ENCODE measurements around the gene PPP2R3B. TPM values are rescaled to one million over a fixed set of nuclear protein-coding genes. Genes with fewer than 3 reads are reported as not detected.

PPP2R3B gene
- total RNA-seq, 4 donors from 2014 or later: 9.7 to 15.2 (median 12.3) TPM

DNA sequence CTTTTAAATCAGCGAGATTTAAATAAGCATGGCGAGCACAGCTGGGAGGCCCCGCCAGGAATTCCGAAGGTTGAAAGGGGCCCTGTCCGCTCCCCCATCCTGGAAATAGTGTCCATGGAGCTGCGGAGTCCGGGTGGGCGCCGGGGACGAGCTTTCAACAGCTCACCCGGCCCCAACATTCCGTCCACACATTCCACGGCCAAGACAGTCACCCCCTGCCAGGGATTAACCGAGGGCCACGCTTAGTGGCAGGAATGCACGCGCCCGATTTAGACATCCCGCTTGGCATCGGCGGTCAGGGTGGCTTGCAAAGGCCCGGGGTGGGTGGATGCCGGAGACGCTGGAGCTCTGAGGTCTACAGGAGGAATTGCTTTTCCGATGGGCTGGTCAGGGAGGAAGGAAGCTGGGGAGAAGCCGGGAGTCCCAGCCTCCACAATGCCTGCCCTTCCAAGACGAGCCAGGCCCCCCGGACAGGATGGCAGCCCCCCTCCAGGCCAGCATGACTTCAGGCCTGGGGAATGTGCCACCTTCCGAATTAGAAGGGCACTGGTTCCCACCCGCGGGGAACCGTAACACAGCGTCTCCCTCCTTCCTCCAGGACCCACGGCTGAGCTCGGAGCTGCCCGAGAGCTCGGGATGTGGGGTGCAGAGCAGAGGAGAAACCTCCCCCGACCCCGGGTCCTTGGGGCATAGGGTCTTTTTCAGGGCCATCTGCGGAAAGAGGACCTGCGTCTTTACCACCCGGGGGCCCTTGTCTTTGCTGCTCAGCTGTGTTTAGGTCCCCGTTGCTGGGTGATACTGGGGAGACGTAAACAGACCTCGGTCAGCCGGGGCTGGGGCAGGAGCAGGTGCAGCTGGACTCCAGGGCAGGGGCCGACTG is 26.9 kb upstream of the PPP2R3B start:
- intact Hi-C loops (cut with DNase I): no loop called here
- no peak for TF ChIP-seq POLR2A (IDR thresholded peaks at IDR 0.05)
- TF ChIP-seq, protein P1, sequence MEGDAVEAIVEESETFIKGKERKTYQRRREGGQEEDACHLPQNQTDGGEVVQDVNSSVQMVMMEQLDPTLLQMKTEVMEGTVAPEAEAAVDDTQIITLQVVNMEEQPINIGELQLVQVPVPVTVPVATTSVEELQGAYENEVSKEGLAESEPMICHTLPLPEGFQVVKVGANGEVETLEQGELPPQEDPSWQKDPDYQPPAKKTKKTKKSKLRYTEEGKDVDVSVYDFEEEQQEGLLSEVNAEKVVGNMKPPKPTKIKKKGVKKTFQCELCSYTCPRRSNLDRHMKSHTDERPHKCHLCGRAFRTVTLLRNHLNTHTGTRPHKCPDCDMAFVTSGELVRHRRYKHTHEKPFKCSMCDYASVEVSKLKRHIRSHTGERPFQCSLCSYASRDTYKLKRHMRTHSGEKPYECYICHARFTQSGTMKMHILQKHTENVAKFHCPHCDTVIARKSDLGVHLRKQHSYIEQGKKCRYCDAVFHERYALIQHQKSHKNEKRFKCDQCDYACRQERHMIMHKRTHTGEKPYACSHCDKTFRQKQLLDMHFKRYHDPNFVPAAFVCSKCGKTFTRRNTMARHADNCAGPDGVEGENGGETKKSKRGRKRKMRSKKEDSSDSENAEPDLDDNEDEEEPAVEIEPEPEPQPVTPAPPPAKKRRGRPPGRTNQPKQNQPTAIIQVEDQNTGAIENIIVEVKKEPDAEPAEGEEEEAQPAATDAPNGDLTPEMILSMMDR (IDR thresholded peaks at IDR 0.05): no peak
- Histone ChIP-seq H3K27ac (no peak overlapping the region), H3K36me3 (no peaks in the 10 kb centered on the region), H3K9me3 (no peaks in the 10 kb centered on the region), H3K27me3 (no peaks in the 10 kb centered on the region), H3K4me1 (no peaks in the 10 kb centered on the region), H3K4me3 (replicated peaks in 1 of 3) (no peak overlapping the region)
- WGBS, 2 donors: 25 to 35% methylated on average over 31 to 33 of the region's 47 CpGs
- no peak for DNase-seq

DNA sequence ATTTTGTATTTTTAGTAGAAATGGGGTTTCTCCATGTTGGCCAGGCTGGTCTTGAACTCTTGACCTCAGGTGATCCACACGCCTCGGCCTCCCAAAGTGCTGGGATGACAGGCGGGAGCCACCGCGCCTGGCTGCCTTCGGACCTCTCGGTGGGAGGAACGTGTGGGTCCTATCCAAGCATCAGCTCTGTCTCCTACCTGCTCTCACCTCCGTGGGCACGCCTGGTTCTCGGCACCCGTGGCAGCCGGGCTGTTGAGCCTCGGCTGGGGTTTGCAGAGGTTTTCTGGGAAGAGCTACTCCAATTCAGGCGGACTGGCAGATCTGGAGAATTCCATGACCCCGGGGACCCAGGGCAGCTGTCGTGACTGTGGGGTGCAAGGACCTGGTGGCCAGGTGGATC is 23.6 kb upstream of the PPP2R3B start:
- TF ChIP-seq, protein P1 (IDR thresholded peaks at IDR 0.05): no peak
- TF ChIP-seq POLR2A (IDR thresholded peaks at IDR 0.05): no peak
- 91 to 93% methylated on average over 8 to 13 of the region's 17 CpGs for WGBS, 2 donors
- Histone ChIP-seq H3K4me1 (no peaks in the 10 kb centered on the region), H3K36me3 (no peaks in the 10 kb centered on the region), H3K27me3 (no peaks in the 10 kb centered on the region), H3K27ac (no peak overlapping the region), H3K4me3 (replicated peaks in 1 of 3) (no peak overlapping the region), H3K9me3 (no peaks in the 10 kb centered on the region)
- no peak for DNase-seq
- intact Hi-C loops (cut with DNase I): no loop called here

DNA sequence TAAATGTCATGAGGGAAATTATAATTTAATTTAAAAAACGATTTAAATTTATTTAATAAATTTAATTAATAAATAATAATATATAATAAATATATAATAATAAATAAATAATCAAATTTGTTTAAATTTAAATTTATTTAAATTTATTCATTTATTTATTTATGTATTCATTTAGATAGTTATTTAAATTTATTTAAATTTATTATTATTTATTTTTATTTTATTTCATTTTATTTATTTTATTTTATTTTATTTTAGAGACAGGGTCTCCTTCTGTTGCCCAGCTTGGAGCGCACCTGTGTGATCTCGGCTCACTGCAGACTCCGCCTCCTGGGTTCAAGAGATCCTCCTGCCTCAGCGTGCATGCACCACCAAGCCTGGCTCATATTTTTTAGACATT is 18.4 kb upstream of the PPP2R3B start:
- no peak overlapping the region for H3K4me3 ChIP-seq (replicated peaks in 1 of 3)
- intact Hi-C loops (cut with DNase I): no loop called here
- TF ChIP-seq POLR2A (IDR thresholded peaks at IDR 0.05): no peak
- TF ChIP-seq, protein P1 (IDR thresholded peaks at IDR 0.05): no peak
- H3K27me3 ChIP-seq: no peaks in the 10 kb centered on the region
- no peaks in the 10 kb centered on the region for H3K9me3 ChIP-seq
- no peak for DNase-seq
- H3K4me1 ChIP-seq: no peaks in the 10 kb centered on the region
- whole genome bisulfite sequencing, 2 donors: 95% methylated on average over 5 of the region's 5 CpGs
- no peak overlapping the region for H3K27ac ChIP-seq
- no peaks in the 10 kb centered on the region for H3K36me3 ChIP-seq

DNA sequence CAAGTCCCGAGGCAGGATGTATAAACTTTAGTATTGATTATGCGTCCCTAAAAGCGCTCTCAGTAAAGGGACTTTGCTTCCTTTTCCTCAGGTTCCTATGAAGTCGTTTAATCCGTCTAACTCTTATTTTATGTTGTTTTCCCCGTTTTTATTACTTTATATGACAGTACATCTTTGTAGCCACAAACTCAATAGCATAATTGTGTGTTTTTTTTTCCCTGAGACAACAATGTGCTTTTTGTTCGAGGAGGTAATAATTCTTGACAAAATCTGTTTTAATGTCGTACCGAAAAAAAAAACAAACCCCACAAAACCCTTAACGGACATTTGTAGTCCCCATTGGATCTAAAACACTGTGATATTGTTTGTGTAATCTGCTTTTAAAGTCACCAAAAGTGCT is 17.9 kb upstream of the PPP2R3B start:
- Histone ChIP-seq H3K27me3 (no peaks in the 10 kb centered on the region), H3K9me3 (no peaks in the 10 kb centered on the region), H3K4me1 (no peaks in the 10 kb centered on the region), H3K27ac (no peak overlapping the region), H3K36me3 (no peaks in the 10 kb centered on the region), H3K4me3 (replicated peaks in 1 of 3) (no peak overlapping the region)
- TF ChIP-seq POLR2A (IDR thresholded peaks at IDR 0.05): no peak
- TF ChIP-seq, protein P1 (IDR thresholded peaks at IDR 0.05): no peak
- DNase-seq: no peak
- intact Hi-C loops (cut with DNase I): no loop called here
- whole genome bisulfite sequencing, 2 donors: 86 to 87% methylated on average over 10 of the region's 10 CpGs

DNA sequence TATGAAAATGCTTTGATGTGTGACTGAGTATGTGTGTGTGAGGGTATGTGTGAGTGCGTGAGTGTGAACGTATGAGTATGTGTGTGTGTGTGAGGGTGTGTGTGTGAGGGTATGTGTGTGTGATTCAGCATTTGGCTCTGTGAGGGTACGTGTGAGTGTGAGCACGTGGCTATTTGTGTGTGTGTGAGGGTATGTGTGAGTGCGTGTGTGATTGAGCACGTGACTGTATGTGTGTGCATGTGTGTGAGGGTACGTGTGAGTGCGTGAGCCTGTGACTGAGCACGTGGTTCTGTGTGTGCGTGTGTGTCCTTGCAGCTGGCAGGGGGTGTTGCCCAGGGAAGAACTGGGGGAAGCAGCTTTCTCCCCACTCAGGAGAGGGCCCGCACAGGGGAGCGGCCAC is 16.1 kb upstream of the PPP2R3B start:
- 88 to 91% methylated on average over 10 to 12 of the region's 12 CpGs for WGBS, 2 donors
- Histone ChIP-seq H3K27me3 (no peaks in the 10 kb centered on the region), H3K4me3 (replicated peaks in 1 of 3) (no peak overlapping the region), H3K9me3 (no peaks in the 10 kb centered on the region), H3K27ac (no peak overlapping the region), H3K36me3 (no peaks in the 10 kb centered on the region), H3K4me1 (no peaks in the 10 kb centered on the region)
- intact Hi-C loops (cut with DNase I): no loop called here
- no peak for DNase-seq
- TF ChIP-seq, protein P1 (IDR thresholded peaks at IDR 0.05): no peak
- TF ChIP-seq POLR2A (IDR thresholded peaks at IDR 0.05): no peak
